IPS-20b (cell line): ENCODE data around the gene MATK.

Experiments
- H3K27ac ChIP-seq: one replicate; pipeline ENCODE4 v1.5.1; 2013; ENCODE audit warnings: low read length
- H3K27me3 ChIP-seq: 2 replicates; pipeline ENCODE4 v1.6.1; 2013; ENCODE audit warnings: mild to moderate bottlenecking, low read length, inconsistent platforms; ENCODE audit not compliant: insufficient read depth
- H3K36me3 ChIP-seq: 2 replicates; pipeline ENCODE4 v1.6.1; 2013; ENCODE audit warnings: low read depth, mild to moderate bottlenecking, inconsistent platforms, low read length, moderate library complexity; ENCODE audit not compliant: insufficient read depth
- H3K4me1 ChIP-seq: 2 replicates; pipeline ENCODE4 v1.6.1; 2013; ENCODE audit warnings: mild to moderate bottlenecking, control low read depth, inconsistent platforms, low read length, moderate library complexity; ENCODE audit not compliant: insufficient read depth
- H3K4me3 ChIP-seq: 2 replicates; pipeline ENCODE4 v1.5.1; 2013; ENCODE audit warnings: mild to moderate bottlenecking, low read length, inconsistent platforms
- H3K9ac ChIP-seq: 2 replicates; pipeline ENCODE4 v1.6.1; 2013; ENCODE audit warnings: low read depth, mild to moderate bottlenecking, inconsistent platforms, low read length, moderate library complexity
- H3K9me3 ChIP-seq: 2 replicates; pipeline ENCODE4 v1.6.1; 2013; ENCODE audit warnings: mild to moderate bottlenecking, low read depth, low read length, inconsistent platforms; ENCODE audit not compliant: insufficient read depth

The MATK gene

DNA sequence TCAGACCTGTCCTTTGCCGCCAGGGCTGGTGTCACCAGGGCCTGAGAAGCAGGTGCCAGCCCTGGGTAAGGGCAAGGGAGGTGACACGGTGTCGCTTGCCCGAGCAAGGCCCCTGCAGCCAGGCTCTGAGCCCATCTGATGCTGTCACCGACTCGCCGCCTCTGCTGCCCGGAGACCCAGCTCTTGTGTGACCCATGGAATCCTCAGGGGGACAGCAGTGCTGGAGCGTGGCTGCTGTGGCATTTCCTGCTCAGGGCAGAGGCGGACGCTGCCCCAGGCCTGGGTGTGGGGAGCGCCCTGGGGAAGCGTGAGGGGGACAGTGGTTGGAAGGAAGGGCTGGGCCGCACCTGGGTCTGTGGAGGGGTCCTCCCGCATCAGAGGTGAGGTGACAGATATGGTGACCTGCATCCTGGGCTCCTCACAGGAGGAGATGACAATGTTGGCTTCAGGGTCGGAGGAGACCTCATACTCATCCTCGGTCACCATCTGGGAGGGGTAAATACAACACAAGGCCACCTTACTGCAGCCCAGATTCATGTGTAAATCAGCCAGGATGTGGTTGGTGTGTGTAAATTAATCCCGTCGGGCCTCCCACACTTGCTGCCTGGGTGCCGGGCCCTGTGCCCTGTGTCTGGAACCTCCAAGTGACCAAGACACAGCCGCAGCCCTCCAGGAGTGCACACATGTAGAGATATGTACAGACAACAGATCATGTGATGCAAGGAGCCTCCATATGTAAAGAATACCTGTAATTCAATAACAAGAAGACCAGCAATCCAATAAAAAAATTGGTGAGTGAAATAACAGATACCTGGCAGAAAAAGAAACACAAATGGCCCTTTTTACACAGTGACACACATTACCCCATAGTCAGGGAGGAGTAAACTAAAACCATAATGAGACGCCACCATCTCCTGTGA lies 27.6 kb upstream of the MATK start:
- no peak overlapping the region for H3K4me3 ChIP-seq
- H3K9ac ChIP-seq, result no peak overlapping the region
- H3K9me3 ChIP-seq, result no peaks in the 10 kb centered on the region

DNA sequence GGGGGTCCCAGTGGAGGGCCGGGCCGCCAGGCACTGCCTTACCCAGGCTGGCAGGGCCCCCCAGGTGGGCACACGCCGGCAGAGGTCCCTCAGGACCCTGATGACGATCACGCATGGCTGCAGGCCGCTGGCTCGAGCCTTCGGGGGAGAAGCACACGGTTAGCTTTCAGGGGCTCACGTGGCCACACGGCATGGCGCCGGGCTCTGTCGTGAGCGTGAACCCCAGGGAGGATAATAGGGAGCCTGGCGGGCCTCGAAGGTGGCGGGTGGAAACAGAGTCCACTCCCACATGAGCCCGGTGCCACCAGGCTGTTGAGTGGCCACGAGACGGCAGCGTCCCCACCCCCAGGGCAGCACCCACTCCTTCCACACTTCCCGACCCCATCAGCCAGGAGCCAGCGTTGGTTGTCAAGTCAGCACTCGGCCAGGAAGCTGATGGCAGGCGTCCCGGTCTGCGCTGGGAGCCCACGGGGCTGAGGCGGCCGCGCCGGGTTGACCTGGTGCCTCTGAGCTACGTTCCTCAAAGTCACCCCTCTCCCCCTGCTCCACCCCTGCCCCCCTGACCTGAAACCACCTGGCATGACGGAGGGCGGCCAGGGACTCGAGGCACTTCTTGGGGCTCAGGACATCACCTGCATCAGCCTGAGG lies 24.7 kb upstream of the MATK start:
- no peak overlapping the region for H3K4me3 ChIP-seq
- H3K9ac ChIP-seq, result no peak overlapping the region
- no peaks in the 10 kb centered on the region for H3K36me3 ChIP-seq

More for the DNA sequence above, 27.6 kb upstream of the MATK start:
- H3K4me1 ChIP-seq, result no peaks in the 10 kb centered on the region
- H3K36me3 ChIP-seq, result no peaks in the 10 kb centered on the region
- no peak overlapping the region for H3K27ac ChIP-seq
- no peaks in the 10 kb centered on the region for H3K27me3 ChIP-seq

DNA sequence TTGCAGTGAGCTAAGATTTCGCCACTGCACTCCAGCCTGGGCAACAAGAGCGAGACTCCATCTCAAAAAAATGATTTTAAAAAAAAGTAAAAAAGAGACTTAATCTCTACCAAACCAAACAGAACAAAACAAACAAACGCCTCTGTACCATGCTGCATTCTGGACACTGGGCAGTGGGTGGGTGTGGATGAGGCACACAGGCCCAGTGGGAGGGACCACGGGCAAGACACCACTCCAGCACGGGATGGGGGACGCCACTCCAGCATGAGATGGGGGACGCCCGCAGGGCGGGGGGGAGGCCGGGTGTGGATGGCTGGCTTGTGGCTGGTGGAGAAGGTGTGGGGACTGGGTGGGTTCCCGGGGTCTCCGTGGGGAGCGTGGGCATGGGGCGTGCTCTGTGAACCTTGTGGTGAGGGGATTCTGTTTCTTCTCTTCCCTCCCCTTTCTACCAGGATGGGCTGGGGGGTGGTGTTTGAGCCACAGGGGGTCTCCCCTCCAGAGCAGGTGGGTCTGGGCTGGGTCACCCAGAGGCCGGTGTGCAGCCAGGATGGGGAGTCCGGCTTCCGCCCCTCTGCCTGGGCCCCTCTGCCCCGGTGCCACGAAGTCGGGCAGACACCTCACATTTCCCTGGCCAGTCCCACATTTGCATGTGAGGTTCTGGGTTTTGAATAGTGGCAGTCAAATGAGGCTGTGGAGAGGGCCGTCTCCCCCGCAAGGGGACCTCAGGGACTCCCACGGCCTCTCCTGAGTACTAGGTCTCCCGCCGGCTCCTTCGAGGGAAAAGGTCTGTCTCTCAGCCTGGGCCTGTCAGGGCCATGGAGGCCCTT lies 23.9 kb upstream of the MATK start:
- Histone ChIP-seq H3K27ac (no peak overlapping the region), H3K36me3 (no peaks in the 10 kb centered on the region), H3K4me3 (no peak overlapping the region), H3K4me1 (no peaks in the 10 kb centered on the region), H3K9me3 (no peaks in the 10 kb centered on the region; the same call in 1 of the 2 replicates), H3K27me3 (no peaks in the 10 kb centered on the region), H3K9ac (no peak overlapping the region)

More for the DNA sequence above, 24.7 kb upstream of the MATK start:
- no peaks in the 10 kb centered on the region; the same call in 1 of the 2 replicates for H3K9me3 ChIP-seq
- no peak overlapping the region for H3K27ac ChIP-seq
- no peaks in the 10 kb centered on the region for H3K4me1 ChIP-seq
- H3K27me3 ChIP-seq, result no peaks in the 10 kb centered on the region

DNA sequence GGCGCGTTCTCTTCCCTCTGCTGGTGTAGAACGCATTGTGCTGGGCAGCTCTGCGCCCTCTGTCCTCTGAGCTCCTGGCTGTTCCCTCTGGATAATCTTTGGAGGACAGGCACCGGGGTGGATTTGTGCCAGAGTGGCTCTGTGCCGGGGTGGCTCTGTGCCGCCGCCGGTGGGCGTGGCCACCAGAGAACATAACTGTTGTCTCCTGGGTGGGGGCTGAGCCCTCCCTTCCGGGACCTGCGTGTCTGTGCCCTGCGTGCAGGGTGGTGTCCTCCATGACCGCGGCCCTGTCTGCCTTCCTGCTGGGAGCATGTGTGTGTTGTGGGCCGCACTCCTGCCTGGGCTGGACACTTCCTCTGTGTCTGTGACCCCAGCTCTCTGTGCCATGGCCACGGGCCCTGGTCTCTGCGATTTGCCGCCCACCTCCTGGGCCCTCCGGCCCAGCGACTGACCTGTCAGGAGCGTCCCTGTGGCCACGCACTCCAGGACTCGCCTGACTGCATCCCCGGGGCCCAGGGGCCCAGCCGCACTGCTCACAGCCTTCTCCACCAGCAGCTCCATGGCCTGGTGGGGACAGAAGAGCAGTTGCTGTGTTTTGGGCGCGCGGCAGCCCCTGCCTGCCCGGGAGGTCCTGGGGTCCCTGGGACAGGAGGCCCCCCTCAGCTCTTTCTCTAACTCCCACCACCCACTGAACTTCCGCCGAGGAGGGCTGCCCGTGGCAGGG lies 22.4 kb upstream of the MATK start:
- H3K4me3 ChIP-seq, result no peak overlapping the region
- H3K9me3 ChIP-seq, result no peaks in the 10 kb centered on the region; the same call in 1 of the 2 replicates
- H3K27ac ChIP-seq, result no peak overlapping the region
- no peaks in the 10 kb centered on the region for H3K36me3 ChIP-seq
- H3K9ac ChIP-seq, result no peak overlapping the region
- no peaks in the 10 kb centered on the region for H3K4me1 ChIP-seq
- no peaks in the 10 kb centered on the region for H3K27me3 ChIP-seq

DNA sequence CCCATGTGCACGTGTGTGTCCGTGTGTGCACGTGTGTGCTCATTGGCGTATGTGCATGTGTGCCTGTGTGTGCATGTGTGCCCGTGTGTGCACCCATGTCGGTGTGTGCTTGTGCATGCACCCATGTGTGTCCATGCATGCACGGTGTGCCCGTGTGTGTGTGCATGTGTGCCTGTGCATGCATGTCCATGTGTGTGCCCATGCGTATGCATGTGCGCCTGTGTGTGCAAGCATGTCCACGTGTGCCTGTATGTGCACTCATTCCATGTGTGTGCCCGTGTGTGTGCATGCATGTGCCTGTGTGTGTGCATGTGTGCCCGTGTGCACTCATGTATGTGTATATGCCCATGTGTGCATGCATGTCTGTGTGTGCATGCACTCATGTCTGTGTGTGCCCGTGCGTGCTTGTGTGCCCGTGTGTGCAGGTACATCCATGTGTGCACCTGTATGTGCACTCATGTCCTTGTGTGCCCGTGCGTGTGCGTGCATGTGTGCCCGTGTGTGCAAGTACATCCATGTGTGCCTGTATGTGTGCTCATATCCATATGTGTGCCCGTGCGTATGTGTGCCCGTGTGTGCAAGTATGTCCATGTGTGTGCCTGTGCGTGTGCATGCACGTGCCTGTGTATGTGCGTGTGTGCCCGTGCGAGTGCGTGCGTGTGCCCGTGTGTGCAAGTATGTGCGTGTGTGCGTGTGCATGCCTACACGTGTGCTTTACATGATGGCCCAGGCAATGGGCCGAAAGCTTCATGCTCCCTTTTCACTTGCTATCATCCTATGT lies 21.6 kb upstream of the MATK start:
- Histone ChIP-seq H3K9ac (no peak overlapping the region), H3K36me3 (no peaks in the 10 kb centered on the region), H3K27ac (no peak overlapping the region)

DNA sequence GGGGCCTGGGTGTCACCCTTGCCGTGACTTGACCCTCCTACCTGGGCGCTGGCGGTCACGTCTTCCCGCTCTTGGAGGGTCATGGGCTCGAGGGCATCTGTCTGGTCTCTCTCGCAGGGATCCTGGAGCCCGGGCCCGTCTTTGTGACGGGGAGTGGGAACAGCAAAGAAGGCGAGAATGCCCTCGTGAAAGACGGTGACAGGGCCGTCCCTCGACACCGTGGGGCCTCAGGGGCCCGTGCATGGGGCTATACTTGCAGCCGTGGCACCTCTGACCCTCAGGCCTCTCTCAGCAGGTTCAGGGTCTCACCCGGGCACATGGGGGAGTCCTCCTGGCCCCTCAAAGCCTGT lies 20.9 kb upstream of the MATK start:
- H3K27me3 ChIP-seq, result peaks cover 10% of the 10 kb centered on the region
- no peak overlapping the region for H3K27ac ChIP-seq
- no peaks in the 10 kb centered on the region for H3K36me3 ChIP-seq
- no peak overlapping the region for H3K4me3 ChIP-seq
- no peaks in the 10 kb centered on the region; the same call in 1 of the 2 replicates for H3K9me3 ChIP-seq
- no peaks in the 10 kb centered on the region for H3K4me1 ChIP-seq
- H3K9ac ChIP-seq, result no peak overlapping the region

More for the DNA sequence above, 21.6 kb upstream of the MATK start:
- no peaks in the 10 kb centered on the region; the same call in 1 of the 2 replicates for H3K9me3 ChIP-seq
- H3K4me3 ChIP-seq, result no peak overlapping the region
- H3K4me1 ChIP-seq, result no peaks in the 10 kb centered on the region
- H3K27me3 ChIP-seq, result peaks cover 4% of the 10 kb centered on the region; the same call in 1 of the 2 replicates

DNA sequence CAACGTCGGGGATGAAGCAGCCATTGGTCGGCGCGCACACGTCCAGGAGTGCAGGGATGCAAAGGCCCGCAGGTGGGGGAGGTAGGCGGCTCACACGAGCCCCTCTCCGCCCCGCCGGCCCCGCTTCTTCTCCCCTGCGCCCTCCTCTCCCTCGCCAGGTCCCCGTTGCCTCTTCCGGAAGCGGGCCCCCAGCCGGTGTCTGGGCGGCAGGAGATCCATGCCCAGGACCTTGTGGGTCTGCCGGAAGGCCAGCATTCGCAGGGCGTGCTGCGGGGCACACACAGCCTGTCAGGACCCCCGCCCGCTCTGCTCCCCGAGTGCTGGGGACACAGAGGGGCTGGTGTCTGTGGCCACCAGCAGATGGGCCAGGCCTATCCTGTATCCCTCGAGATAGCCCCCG lies 19.7 kb upstream of the MATK start:
- Histone ChIP-seq H3K9ac (no peak overlapping the region), H3K27me3 (peaks cover 23% of the 10 kb centered on the region), H3K36me3 (no peaks in the 10 kb centered on the region), H3K27ac (no peak overlapping the region), H3K4me3 (no peak overlapping the region), H3K9me3 (no peaks in the 10 kb centered on the region; the same call in 1 of the 2 replicates), H3K4me1 (no peaks in the 10 kb centered on the region)

DNA sequence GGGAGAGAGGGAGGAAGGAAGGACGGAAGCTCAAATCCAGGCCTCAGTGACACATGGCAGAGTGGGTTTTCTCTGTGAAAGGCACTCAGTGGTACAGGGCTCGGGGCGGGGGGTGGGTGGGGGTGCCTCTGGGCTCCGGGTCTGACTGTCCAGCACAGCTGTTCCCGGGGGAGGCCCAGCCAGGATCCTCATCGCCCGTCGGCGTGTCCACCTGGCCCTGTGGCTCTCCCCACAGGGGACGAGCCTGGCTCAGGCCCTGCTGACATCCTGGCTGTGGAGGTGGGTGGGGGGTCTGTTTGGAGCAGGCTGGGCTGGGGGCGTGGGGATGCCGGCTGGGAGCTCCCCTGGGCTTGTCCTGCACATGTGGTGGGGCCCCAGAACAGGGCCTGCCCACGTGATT lies 18.2 kb upstream of the MATK start:
- H3K36me3 ChIP-seq, result no peaks in the 10 kb centered on the region
- H3K9ac ChIP-seq, result no peak overlapping the region
- H3K27me3 ChIP-seq, result peaks cover 33% of the 10 kb centered on the region
- no peak overlapping the region for H3K27ac ChIP-seq
- H3K4me1 ChIP-seq, result no peaks in the 10 kb centered on the region
- H3K4me3 ChIP-seq, result no peak overlapping the region
- no peaks in the 10 kb centered on the region; the same call in 1 of the 2 replicates for H3K9me3 ChIP-seq

DNA sequence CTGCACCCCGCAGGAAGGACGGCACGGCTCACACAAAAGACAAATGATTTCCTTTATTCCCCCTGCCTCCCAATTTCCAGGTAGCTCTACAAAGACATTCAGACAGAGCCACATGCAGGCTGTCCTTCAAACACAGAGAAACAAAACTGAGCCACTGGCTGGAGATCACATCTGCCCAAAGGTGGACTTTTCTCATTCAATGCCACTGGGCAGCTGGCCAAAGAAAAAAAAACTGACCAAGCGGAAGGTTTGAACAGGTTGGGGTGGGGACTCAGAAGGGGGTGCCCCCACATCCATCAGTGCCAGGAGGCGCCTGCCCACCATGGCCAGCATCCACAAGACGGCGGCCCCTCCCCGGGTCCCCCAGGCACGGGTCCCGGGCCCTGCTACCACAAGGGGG lies 17.8 kb upstream of the MATK start:
- Histone ChIP-seq H3K27me3 (peaks cover 33% of the 10 kb centered on the region), H3K9me3 (no peaks in the 10 kb centered on the region; the same call in 1 of the 2 replicates), H3K4me3 (no peak overlapping the region), H3K9ac (no peak overlapping the region), H3K36me3 (no peaks in the 10 kb centered on the region), H3K27ac (no peak overlapping the region), H3K4me1 (no peaks in the 10 kb centered on the region)

DNA sequence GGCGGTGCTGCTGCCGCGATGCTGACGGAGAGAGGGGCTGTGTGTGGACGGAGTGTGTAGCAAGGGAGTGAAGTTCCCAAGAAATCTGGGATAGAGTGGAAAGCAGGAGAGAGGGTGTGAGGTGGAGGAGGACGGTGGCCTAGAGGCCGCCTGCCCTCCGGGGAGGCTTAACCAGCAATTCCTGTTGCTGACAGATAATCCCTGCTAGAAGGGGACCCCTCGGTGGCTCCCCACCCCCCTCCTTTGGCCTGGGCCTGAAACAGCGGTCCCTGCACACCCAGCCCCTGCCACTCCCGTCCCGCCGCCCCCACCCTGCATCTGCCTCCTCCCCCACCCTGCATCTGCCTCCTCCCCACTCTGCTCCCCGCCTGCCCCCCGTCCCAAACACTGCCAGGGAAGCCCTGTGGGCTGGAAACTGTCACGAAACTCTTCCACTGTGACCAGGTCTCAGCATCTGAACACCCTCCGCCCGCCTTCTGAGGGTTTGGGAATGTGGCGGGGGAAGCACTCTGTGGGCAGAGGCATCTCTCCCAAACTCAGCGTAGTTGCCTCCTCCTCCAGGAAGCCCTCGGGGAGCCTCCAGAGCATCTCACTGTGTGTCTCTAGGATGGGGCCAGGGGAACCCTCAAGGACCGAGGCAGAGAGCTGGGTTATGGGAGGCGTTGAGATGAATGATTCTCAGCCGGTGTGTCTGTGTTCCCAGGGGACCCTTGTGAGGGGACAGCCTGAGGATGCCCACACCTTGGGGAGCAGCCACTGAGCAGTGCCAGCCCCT lies 17.1 kb upstream of the MATK start:
- Histone ChIP-seq H3K9me3 (no peaks in the 10 kb centered on the region; the same call in 1 of the 2 replicates), H3K36me3 (no peaks in the 10 kb centered on the region)

More for the DNA sequence above, 17.1 kb upstream of the MATK start:
- Histone ChIP-seq H3K27ac (no peak overlapping the region), H3K4me3 (no peak overlapping the region), H3K9ac (no peak overlapping the region), H3K27me3 (peaks cover 33% of the 10 kb centered on the region), H3K4me1 (no peaks in the 10 kb centered on the region)
